ENCODE results near the gene ALPL. TPM values are rescaled to one million over a fixed set of nuclear protein-coding genes. Genes with fewer than 3 reads are reported as not detected.

The ALPL gene
- total and polyA plus RNA-seq, 2 donors (not counting 1 experiment from before 2014, with no cell fraction given): 1.3 to 3.6 TPM

DNA sequence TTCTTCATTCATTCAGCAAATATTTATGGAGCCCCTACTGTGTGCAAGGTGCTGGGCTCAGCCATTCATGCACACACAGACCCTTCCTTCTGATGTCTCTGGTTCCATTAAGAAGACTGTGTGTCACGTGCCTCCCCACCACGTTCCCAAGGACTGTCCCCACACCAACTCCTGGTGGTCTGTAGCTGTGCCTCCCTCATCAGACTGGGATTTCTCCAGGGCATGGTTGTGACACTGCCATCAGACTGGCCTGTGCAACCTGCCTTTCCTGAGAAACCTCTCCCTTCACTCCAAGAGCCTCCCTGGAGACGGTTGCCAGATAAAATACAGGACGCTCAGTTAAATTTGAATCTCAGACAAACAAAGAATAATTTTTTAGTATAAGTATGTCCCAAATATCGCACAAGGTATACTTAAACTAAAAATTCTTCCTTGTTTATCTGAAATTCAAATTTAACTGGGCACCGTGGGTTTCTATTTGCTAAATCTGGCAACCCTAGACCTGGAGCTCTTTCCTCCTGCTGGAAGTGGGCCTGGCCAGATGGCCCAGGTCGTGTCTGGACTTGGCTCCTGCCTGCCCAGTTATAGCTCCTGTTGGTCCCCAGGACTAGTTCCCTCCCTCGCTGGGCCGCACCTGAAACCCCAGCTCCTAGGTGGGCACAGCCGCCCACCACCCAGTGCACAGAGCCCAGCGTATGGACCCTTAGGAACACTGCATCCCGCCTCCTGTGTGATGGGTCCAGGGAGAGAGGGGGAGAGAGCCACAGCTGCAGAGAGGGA lies 83.1 kb downstream of the ALPL start:
- no peak overlapping the region for H3K4me2 ChIP-seq (ENCODE audit: extremely low read depth, insufficient read depth, low read length)
- H3K27ac ChIP-seq (ENCODE audit: insufficient read depth, low read length): no peak overlapping the region
- H3K4me1 ChIP-seq (ENCODE audit: control insufficient read depth, extremely low read depth, insufficient read depth, low read length): no peaks in the 10 kb centered on the region
- H4K20me1 ChIP-seq (ENCODE audit: control insufficient read depth, extremely low read depth, insufficient read depth, low read length): no peaks in the 10 kb centered on the region
- no peak overlapping the region for H2AFZ ChIP-seq (ENCODE audit: low read length)
- no peaks in the 10 kb centered on the region for H3K36me3 ChIP-seq (ENCODE audit: control insufficient read depth, insufficient read depth, low read length)
- H3K4me3 ChIP-seq (replicated peaks in 1 of 4; ENCODE audit: control extremely low read depth in 1 of 4, insufficient read depth in 1 of 4, low read depth in 3 of 4, low read length in 4 of 4): no peak overlapping the region
- no peaks in the 10 kb centered on the region for H3K79me2 ChIP-seq (ENCODE audit: control insufficient read depth, insufficient read depth, low read length)
- no peak for DNase-seq (ENCODE audit: low read depth in 2 of 2)
- H3K9me3 ChIP-seq (ENCODE audit: control insufficient read depth, insufficient read depth, low read depth, low read length): no peaks in the 10 kb centered on the region
- H3K27me3 ChIP-seq (ENCODE audit: control insufficient read depth, insufficient read depth, low read length): no peaks in the 10 kb centered on the region
- TF ChIP-seq, protein P1, sequence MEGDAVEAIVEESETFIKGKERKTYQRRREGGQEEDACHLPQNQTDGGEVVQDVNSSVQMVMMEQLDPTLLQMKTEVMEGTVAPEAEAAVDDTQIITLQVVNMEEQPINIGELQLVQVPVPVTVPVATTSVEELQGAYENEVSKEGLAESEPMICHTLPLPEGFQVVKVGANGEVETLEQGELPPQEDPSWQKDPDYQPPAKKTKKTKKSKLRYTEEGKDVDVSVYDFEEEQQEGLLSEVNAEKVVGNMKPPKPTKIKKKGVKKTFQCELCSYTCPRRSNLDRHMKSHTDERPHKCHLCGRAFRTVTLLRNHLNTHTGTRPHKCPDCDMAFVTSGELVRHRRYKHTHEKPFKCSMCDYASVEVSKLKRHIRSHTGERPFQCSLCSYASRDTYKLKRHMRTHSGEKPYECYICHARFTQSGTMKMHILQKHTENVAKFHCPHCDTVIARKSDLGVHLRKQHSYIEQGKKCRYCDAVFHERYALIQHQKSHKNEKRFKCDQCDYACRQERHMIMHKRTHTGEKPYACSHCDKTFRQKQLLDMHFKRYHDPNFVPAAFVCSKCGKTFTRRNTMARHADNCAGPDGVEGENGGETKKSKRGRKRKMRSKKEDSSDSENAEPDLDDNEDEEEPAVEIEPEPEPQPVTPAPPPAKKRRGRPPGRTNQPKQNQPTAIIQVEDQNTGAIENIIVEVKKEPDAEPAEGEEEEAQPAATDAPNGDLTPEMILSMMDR (conservative IDR thresholded peaks at IDR 0.05 in 1 of 2, IDR thresholded peaks at IDR 0.05 in 1 of 2; ENCODE audit: low read depth in 1 of 2, low read length in 2 of 2): no peak
- no peak for TF ChIP-seq EZH2 (IDR thresholded peaks at IDR 0.05; ENCODE audit: low read length, missing control alignments)
- no peak overlapping the region for H3K9ac ChIP-seq (ENCODE audit: insufficient read depth, low read length)

DNA sequence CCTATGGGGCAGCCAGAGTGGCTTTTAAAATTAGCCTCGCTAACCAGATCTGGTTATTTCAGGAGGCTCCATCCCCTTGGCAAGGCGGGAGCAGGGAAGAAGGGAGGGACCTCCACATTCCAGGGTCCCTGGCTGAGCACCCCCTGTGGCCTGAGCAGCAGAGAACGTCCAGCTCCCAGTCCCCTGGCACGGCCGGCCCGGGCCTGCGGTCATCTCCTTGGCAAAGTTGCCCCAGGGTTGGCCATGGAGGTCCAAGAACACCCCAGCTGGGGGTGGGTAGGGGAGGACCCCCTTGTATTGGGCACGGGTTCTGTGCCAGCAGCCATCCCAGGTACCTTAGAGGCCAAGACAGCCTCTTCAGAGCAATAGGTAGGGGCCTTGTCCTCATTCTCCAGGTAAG lies 84.0 kb downstream of the ALPL start:
- no peak for DNase-seq (ENCODE audit: low read depth in 2 of 2)
- Histone ChIP-seq H3K9ac (ENCODE audit: insufficient read depth, low read length) (no peak overlapping the region), H3K36me3 (ENCODE audit: control insufficient read depth, insufficient read depth, low read length) (no peaks in the 10 kb centered on the region), H3K9me3 (ENCODE audit: control insufficient read depth, insufficient read depth, low read depth, low read length) (no peaks in the 10 kb centered on the region), H3K4me2 (ENCODE audit: extremely low read depth, insufficient read depth, low read length) (no peak overlapping the region), H3K79me2 (ENCODE audit: control insufficient read depth, insufficient read depth, low read length) (no peaks in the 10 kb centered on the region), H4K20me1 (ENCODE audit: control insufficient read depth, extremely low read depth, insufficient read depth, low read length) (no peaks in the 10 kb centered on the region), H2AFZ (ENCODE audit: low read length) (no peak overlapping the region), H3K4me3 (replicated peaks in 1 of 4; ENCODE audit: control extremely low read depth in 1 of 4, insufficient read depth in 1 of 4, low read depth in 3 of 4, low read length in 4 of 4) (no peak overlapping the region), H3K4me1 (ENCODE audit: control insufficient read depth, extremely low read depth, insufficient read depth, low read length) (no peaks in the 10 kb centered on the region), H3K27me3 (ENCODE audit: control insufficient read depth, insufficient read depth, low read length) (no peaks in the 10 kb centered on the region), H3K27ac (ENCODE audit: insufficient read depth, low read length) (no peak overlapping the region)
- TF ChIP-seq, protein P1 (conservative IDR thresholded peaks at IDR 0.05 in 1 of 2, IDR thresholded peaks at IDR 0.05 in 1 of 2; ENCODE audit: low read depth in 1 of 2, low read length in 2 of 2): no peak
- no peak for TF ChIP-seq EZH2 (IDR thresholded peaks at IDR 0.05; ENCODE audit: low read length, missing control alignments)

DNA sequence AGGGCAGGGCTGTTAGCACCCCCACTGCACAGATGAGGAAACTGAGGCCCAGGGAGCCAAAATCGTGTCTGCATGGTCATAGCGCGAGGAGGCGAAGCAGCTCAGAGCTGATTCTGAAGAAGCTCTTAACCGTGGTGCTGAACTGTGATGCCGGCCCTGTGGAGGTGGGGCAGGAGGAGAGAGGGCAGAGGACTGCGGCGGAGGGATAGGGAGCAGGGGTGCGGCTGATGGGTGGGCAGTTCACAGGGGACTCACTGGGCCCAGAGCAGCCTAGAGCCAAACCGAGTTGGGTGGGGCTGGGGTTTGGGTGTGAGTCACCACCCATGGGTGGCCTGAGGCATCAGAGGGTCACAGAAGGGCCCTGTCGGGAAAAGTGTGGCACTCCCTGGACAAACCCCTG lies 85.3 kb downstream of the ALPL start:
- Histone ChIP-seq H3K79me2 (ENCODE audit: control insufficient read depth, insufficient read depth, low read length) (no peaks in the 10 kb centered on the region), H3K9ac (ENCODE audit: insufficient read depth, low read length) (no peak overlapping the region), H3K36me3 (ENCODE audit: control insufficient read depth, insufficient read depth, low read length) (no peaks in the 10 kb centered on the region), H3K27me3 (ENCODE audit: control insufficient read depth, insufficient read depth, low read length) (no peaks in the 10 kb centered on the region), H4K20me1 (ENCODE audit: control insufficient read depth, extremely low read depth, insufficient read depth, low read length) (no peaks in the 10 kb centered on the region), H3K4me3 (replicated peaks in 1 of 4; ENCODE audit: control extremely low read depth in 1 of 4, insufficient read depth in 1 of 4, low read depth in 3 of 4, low read length in 4 of 4) (no peak overlapping the region), H3K4me2 (ENCODE audit: extremely low read depth, insufficient read depth, low read length) (no peak overlapping the region), H3K27ac (ENCODE audit: insufficient read depth, low read length) (no peak overlapping the region), H2AFZ (ENCODE audit: low read length) (no peak overlapping the region), H3K9me3 (ENCODE audit: control insufficient read depth, insufficient read depth, low read depth, low read length) (no peaks in the 10 kb centered on the region), H3K4me1 (ENCODE audit: control insufficient read depth, extremely low read depth, insufficient read depth, low read length) (no peaks in the 10 kb centered on the region)
- no peak for DNase-seq (ENCODE audit: low read depth in 2 of 2)
- TF ChIP-seq, protein P1 (conservative IDR thresholded peaks at IDR 0.05 in 1 of 2, IDR thresholded peaks at IDR 0.05 in 1 of 2; ENCODE audit: low read depth in 1 of 2, low read length in 2 of 2): no peak
- TF ChIP-seq EZH2 (IDR thresholded peaks at IDR 0.05; ENCODE audit: low read length, missing control alignments): no peak

All from fibroblast of lung (primary cell).